A204.1 (cell line): ENCODE data around the gene NRP2.

Experiments used
- FAIRE-seq: peaks from 2 replicates; lab custom pipeline; 2012; peaks lifted over from hg19 to GRCh38; lab: Jason Lieb, UNC

The NRP2 gene, protein sequence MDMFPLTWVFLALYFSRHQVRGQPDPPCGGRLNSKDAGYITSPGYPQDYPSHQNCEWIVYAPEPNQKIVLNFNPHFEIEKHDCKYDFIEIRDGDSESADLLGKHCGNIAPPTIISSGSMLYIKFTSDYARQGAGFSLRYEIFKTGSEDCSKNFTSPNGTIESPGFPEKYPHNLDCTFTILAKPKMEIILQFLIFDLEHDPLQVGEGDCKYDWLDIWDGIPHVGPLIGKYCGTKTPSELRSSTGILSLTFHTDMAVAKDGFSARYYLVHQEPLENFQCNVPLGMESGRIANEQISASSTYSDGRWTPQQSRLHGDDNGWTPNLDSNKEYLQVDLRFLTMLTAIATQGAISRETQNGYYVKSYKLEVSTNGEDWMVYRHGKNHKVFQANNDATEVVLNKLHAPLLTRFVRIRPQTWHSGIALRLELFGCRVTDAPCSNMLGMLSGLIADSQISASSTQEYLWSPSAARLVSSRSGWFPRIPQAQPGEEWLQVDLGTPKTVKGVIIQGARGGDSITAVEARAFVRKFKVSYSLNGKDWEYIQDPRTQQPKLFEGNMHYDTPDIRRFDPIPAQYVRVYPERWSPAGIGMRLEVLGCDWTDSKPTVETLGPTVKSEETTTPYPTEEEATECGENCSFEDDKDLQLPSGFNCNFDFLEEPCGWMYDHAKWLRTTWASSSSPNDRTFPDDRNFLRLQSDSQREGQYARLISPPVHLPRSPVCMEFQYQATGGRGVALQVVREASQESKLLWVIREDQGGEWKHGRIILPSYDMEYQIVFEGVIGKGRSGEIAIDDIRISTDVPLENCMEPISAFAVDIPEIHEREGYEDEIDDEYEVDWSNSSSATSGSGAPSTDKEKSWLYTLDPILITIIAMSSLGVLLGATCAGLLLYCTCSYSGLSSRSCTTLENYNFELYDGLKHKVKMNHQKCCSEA

DNA sequence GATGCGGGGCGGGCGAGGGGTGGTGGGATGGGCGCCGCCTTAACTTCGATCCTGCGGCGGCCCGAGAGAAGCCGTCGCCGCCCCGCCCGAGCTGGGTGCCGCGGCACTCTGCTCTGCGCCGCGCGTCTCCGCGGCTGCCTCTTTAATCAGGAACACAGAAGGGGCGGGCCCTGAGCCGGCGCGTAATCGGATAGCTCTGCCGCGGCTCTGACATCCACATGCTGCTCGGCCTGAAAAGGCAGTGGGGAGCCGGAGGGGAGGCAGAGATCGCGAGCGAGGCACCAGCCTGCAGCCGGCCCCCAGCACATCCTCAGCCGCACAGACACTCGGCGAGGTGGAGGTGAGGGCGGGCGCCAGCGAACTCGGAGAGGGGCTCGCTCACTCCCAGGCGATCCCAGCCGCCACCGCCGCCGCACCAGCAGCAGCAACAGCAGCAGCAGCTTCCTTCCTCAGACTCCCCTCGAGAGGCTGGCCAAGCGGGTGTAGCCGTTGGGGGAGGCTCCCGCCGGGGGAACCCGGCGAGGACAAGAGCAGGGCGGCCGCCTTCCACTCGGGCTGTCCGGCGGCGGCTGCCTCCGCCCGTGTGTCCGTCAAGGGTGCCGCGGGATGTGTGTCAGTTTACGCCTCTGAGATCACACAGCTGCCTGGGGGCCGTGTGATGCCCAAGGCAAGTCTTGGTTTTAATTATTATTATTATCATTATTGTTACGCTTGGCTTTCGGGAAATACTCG, at the start of gene NRP2:
TSS of gene NRP2 (plus strand) at position 263 of the 732 bp plus-strand sequence. CDS start 790 bp downstream, outside the sequence.
- no peak for FAIRE-seq

DNA sequence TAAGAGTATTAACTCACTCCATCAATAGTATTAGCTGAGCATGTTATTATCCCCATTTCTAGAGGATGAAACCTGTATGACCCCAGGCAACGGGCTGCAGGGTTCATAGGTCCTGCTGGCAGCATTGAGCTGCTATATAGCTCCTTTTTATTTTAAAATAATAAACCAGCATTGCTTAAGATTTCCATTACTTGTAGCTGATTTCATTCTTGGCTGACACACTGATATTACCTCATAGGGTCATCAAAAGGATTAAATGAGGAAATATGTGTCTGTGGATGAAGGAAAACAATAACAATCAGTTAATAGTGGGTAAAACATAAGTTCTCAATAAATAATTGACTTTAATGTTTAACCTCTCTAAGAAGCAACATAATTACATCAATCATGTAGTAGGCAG, 48.3 kb upstream of the NRP2 start:
- FAIRE-seq: no peak

DNA sequence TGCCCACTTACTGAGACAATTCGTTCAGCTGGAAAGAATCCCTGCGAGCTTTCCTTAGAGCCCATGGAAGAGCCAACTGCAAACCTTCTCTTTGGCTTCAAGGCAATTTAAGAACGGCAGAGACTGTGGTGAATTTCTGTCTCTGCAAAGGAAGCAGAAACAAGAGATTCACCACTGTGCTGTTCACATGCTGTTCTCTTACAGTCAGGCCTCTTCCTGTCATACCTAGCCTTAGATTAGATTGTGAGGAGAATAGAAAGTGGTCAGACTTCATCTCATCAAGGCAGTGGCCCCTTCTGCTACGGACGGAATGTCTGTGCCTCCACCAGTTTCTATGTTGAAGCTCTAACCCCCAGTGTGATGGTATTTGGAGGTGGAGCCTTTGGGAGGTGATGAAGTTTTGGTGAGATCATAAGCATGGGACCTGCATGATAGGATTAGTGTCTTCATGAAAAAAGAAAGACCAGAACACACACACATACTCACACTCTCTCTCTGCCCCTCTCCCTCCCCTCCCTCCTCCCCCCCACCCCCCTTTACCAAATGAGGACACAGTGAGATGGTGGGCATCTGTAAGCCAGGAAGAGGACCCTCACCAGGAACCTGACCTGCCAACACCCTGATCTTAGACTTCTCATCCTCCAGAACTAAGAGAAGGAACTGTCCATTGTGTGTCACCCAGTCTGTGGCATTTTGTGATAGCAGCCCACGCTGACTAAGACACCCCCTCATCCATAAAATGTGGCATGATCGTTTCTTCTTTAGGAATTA, 45.6 kb upstream of the NRP2 start:
- FAIRE-seq: no peak

DNA sequence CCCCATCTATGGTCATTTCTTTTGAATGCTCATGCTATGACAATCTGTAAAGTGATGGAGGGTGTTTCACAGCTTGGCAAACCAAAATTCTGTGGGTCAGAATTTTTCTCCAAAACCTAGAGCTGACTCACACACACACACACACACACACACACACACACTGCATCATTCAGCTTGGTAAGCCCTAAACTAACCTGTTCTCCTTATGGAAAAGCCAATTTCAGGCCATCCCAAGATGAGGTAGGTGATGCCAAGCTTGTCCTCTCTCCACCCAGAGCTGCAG, 45.0 kb upstream of the NRP2 start:
- FAIRE-seq: no peak

DNA sequence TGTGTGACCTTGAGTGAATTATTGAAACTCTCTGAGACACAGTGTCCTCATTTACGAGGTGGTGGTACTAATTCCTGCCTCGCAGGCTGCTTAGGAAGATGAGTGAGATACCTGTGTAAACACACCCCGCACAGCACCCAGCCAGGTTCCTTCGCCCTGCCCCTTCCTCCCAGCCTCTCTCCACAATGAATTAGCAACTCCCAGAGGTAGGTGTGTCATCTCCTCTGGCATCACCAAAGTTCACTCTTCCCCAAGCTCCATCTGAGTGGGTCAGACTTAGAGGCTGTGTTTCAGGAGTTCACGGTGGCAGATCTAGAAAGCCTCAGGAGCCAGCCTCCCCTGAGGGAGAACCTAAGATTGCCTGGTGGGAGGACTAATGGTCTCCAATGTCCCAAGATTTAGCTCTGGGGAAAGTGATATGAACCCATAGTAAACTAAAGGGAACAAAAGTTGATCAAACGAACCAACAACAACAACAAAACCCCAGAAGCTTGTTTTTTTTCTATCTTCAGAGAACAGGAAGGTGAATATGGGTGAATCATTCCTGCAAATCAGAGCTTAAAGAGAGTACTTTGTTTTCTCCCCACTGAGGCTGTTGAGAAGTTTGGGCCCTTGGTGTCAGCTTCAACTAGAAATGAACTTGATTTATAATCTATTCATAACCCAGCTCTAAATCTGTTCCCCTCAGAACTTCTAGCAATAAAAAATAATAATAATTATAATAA, 44.4 kb upstream of the NRP2 start:
- no peak for FAIRE-seq

DNA sequence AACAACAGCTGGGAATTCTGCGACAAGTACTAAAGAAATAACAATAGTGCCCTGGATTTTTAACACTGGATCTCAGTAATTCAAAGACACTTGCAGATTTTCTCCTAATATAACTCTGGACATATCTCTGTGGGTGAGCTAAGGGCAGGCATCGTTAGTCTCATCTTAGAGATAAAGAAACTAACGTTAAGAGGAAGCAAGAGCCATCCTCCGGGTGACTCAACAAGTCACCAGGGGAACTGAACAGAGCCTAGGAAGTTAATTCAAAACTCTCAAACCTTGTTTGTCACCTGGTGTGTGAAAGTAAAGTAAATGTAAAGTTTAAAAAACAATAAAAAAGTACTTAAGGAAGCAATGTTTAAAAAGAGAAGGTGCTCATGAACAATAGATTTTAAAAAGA, 41.6 kb upstream of the NRP2 start:
- FAIRE-seq: no peak

DNA sequence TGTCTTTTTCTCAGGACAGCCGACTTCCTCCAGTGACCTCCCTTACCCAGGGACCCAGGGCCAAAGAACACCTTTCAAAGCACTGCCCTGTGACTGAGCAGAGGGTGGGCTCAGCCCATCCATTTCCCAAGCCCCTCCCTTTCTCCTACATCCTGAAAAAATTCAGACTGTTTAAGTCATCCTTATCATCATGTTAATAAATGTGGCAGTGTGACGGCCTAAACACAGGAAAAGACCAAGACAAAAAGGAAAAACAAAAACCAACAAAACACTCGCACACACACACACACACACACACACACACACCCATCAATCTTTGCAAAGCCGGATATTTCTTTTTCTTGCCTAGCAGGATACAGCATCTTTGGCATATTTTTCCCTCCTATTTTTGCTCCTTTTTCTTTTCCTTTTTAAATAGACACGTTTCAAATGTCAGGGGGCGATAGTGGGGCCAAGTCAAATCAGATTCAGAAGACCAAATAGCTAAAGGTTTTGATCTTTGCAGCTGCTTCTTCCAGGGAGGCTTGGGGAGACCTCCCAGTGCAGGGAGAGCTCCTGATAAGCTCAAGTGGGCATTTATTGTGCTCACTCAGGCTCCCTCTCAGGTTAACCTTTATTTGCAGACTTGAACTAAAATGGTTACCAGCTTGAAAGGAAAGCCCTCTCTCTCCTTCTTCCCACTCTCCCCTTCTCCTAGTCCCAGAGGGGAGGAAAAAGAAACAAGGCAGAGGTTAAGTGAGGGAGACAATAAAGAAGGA, 39.5 kb upstream of the NRP2 start:
- no peak for FAIRE-seq

DNA sequence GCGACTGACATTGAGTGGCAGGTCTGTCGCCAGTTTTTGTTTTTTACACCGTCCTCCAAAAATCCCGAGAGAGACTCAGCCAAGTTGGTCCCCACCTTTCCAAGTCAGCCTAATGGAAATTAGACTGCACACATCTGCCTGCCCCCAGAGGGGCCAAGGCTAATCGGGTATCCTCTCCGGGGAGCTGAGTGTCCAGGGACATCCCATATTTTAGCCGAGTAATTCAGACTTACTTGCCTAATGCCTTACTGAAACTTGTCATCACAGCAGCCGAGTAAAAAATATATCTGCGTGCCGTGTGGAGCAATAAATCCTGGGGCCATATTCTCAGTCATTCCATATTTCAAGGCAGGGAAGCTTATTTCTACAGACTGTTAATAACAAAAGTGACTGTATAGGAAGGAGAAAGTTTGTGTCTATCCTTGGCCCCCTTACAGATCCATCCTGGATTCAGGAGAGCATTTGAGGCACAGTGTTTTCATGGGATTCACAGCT, 38.9 kb upstream of the NRP2 start:
- no peak for FAIRE-seq

DNA sequence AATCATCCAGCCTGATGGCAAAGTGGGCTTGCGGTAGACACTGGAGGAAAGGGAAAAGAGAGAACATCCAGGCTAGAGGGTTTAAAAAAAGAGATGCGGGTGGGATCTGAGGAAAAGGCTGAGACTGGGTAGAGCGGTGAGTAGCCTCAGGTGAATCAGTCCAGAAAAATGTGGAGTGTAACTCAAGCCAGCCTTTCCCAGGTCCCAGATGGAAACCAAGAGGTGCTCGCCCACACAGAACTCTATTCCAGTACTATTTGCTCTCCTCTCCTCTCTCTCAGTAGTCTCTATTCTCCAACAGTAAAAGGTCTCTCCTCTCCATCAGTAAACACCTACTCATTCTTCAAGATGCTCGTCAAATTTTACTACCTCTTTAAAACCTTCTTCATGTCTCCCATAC, 38.3 kb upstream of the NRP2 start:
- FAIRE-seq: no peak

DNA sequence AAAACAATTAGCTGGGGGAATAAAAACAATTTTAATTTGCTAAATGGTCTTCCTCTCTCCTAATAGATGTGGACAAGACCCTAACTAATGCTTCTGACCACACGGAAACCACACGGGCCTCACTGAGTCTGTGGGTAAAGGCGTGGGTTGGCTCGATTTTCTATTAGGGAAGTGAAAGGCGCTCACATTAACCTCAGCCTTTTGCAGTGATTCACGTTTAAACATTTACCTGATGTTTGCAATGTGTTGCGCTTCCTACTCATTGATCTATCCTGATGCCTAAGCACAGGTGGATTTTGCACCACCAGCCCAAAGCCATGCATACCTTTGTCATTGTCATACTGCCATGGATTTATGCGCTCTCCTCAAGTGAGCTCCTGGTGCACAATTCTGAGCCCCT, 35.6 kb upstream of the NRP2 start:
- FAIRE-seq: no peak

DNA sequence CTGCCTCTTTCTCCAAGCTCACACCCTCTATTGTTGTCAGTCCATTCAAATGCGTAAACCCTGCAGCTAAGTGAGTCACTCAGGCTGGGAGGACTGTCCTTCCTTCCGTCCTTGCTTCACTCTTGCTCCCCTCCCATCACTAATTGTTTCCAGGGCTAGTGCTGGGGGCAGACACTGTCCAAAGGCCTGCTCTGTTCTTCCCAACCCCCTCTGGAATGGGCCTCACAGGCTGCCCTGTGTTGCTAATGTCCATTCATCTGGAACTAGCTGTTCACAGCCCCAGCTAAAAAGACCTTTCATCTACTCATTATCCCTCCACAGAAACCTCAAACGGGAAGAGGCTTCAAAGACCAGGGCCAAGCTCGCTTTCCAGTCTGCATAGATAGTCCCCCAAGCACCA, 31.9 kb upstream of the NRP2 start:
- FAIRE-seq: no peak

DNA sequence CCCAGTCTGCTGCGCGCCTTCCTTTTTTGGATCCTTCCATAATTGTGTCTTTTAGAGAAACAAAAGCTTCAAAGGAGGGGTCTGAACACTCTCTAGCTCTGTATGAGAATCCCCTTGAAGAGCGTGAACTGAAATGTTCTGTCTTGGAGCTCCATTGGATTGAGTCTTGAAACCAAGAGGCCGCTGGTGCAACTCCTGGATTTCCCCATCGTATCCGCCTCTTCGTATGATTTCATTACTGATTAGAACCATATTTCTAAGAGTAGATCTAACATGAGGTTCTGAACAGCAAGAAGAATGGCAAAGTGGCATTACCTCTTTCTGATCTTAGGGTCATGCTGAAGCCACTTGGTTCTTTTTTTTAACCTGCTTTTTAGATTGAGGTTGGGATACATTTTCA, 31.4 kb upstream of the NRP2 start:
- no peak for FAIRE-seq

DNA sequence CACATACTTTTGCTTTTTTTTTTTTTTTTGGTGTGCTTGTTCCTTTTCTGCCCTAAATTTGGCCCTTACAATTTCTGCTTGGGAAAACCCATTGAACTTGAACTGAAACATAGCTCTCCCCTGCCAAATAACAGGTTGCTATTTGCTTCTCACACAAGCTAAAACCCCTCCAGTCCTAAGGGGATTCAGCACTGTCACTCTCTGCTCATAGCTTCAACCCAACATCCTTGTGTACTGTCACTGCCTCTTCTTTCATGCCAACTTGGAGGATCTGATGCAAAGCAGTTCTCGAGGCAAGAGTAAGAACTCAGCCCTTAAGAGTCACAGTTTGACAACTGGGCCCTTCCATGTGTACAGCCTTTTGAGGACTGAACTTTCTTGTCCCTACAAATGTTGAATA, 30.6 kb upstream of the NRP2 start:
- no peak for FAIRE-seq

DNA sequence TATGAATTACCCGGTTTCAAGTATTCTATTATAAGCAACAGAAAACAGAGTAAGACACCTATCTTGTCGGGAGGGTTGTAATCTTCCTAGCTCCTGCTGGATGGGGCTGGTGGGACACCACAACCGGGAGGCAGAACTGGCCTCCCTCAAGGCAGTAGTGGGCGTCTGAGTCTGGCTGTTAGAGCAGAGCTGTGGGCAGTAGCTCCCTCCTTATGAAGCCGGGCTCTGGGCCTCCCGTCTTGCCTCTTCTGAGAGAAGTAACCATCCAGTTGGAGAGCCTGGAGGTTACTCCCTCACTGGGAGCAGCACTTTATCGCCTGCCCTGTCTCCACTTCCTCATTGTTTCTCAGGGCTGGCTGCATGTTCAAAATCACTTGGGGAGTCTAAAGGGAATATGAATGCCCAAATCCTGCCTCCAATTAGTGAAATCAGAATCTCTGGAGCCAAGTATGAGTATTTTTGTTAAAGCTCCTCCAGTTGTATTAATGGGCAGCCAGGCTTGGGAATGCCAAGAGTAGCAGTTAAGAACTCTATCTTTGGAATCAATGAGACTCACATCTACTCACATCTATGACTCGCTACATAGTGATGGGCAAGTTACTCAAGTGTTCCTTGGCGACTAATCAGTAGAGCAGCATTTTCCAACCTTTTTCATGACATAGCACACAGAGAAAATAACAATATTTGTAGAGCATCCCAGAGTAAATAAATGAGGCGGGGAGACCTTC, 27.3 kb upstream of the NRP2 start:
- no peak for FAIRE-seq

DNA sequence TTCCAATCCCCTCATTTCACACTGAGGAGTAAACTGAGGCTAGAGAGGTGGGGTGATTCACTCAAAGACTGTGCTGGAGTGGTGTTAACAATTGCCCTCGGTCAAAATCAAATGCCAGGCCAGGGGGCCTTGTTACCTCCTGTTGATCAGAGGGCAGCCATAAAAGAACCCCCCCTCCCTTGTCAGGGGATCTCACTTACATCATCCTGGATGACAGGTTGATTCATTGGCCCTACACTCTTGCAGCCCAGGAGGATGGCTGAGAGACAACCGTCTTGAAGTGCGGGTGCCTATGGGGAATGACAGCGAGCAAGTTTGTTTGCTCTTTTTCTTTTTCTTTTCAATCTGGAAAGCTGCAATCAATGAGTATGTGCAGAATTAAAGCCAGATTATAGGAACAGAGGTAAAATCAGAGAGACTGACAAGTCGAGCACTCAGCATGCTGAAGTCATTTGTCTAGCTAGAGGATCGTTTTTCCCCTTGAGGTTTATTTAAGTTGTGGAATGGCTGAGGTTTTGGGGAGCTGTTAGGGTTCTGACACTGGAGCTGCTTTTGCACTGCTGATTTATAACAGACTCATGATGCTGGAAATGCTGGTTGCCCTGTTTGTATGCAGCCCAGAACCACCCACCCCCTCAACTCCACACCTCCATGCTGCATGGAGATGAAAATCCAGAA, 26.4 kb upstream of the NRP2 start:
- no peak for FAIRE-seq

DNA sequence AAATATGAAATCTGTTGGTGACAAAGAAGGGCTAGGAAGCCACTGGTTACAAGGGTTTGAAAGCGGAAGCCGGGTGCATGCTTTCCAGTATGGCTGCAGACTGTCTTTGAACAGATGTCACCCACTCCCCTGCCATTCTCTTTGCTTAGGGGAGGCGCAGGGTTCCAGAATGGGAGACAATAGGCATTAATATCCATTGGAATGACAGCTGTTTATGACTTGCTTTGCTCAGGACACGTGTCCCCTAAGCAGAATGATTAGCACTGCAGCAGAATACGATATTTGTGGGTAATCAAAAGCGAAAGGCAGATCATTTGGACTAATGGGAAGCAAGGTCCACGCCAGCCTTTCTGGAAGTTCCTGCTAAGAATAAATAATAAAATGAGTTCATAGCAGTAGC, 25.8 kb upstream of the NRP2 start:
- FAIRE-seq: no peak

DNA sequence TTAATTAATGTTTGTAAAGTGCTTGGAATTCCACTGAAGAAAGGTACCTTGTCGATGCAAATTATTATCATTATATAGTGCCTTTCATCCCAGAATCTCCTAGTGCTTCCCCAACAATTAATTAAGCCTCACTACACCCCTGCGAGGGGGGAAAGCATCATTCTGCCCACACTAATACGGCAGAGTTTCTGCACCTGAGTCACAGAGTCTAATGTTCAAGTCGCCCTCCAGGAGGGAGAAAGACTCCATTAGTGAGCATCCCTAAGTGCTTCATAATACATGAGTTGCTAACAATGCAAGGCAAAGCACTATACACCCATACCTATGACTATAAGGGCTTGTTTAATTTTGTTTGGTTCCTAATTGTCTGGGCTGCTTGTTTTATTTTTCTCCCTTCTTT, 25.4 kb upstream of the NRP2 start:
- FAIRE-seq: no peak

DNA sequence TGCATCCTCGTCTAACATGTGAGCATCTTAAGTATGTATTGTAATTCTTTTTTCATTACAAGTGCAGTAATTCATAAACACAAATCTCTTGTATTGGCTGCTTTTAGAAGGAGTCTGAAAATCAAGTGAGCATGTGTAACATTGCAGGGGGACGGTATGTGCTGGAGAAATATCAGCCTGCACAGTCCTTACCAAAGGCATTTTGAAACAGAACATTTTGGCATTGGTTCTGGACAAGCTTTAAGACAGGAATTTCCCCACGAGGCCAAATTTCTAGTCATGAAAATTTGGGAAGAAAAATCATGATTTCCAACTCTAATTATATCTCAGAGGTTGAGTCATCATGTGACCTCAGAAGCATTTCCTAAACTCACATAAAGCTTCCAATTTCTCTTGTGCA, 24.7 kb upstream of the NRP2 start:
- FAIRE-seq: no peak

DNA sequence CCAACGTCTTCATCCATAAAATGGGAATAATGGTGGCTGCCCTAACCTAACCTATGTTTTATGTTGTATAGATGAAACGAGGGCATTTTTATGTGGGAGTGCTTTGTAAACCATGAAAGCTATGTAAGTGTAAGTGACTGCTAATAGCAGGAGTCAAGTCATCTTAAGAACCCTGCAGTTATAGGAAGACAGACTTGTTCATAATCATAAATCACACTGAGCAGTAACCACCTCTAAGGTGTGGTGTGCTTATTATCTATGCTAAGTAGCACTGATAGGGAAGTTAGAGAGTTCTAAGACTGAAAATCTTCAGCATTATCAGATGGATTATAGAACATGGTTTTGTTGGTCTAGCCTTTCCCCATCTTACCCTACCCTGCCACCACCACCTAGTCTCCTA, 24.2 kb upstream of the NRP2 start:
- no peak for FAIRE-seq
